22Rv1 (cell line): Measurements from ENCODE around the gene OR7A10.

Source experiments
- ZFX ChIP-seq: fragments of 450-650 bp; IDR thresholded peaks from 2 replicates; pipeline ENCODE4 v1.6.1; 2017; ENCODE audit warnings: antibody characterized with exemption, borderline replicate concordance
- TF ChIP-seq, protein P1 (sequence below): fragments of 450-650 bp; IDR thresholded peaks from 2 replicates; pipeline ENCODE4 v1.5.1; 2017; ENCODE audit warnings: mild to moderate bottlenecking

DNA sequence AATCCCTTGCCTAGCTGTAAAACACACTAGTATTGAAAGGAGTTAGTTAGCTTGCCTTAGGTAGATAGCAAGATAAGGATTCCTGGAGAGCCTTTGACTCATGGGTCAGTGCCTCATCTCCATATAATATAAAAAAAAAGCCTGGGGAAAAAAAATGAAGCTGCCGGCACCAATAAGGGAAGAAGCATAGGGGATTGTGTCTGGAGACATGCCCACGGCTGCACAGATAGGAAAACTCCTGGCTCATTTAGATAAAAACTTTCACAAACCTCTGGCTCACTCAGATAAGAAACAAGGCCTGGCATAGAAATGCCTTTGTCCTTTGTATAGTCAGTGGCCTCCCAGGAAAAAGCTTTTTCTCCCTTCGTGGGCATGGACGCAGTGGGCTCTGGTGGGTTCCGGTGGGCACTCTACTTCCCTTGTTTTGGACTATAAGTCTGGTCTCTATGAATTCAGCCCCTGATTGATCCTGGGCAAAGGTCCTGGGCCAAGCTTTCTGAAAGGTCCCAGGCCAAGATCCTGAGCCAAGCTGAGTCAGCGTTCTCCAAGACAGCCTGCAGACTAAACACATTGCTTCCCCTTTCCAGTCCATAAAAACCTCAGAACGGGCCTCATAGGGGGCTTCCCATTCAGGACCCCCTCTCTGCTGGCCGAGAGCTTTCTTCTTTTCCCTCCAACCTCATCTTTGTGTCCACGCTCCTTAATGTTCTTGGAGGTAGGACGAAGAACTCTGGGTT, 42.1 kb upstream of the OR7A10 start:
- TF ChIP-seq, protein P1, sequence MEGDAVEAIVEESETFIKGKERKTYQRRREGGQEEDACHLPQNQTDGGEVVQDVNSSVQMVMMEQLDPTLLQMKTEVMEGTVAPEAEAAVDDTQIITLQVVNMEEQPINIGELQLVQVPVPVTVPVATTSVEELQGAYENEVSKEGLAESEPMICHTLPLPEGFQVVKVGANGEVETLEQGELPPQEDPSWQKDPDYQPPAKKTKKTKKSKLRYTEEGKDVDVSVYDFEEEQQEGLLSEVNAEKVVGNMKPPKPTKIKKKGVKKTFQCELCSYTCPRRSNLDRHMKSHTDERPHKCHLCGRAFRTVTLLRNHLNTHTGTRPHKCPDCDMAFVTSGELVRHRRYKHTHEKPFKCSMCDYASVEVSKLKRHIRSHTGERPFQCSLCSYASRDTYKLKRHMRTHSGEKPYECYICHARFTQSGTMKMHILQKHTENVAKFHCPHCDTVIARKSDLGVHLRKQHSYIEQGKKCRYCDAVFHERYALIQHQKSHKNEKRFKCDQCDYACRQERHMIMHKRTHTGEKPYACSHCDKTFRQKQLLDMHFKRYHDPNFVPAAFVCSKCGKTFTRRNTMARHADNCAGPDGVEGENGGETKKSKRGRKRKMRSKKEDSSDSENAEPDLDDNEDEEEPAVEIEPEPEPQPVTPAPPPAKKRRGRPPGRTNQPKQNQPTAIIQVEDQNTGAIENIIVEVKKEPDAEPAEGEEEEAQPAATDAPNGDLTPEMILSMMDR = no peak
- TF ChIP-seq ZFX = no peak
